Mesenteric fat pad (tissue), 1 donor: ENCODE data around the gene ANXA7. TPM values are rescaled to one million over a fixed set of nuclear protein-coding genes. Genes with fewer than 3 reads are reported as not detected.

Experiments
- DNase-seq: peaks from one replicate; pipeline ENCODE4 v3.0.0-alpha.2; 2020; ENCODE audit warnings: low spot score
- long read RNA-seq: library from polyadenylated mRNA; unstranded; transcript quantifications from one replicate; pipeline ENCODE4 v2.0.0, GENCODE V29; 2020
- total RNA-seq: library from RNA; stranded (reverse); fragmentation: NEBNext Ultra II Directional; extraction: Animal tissue kit (Norgen Biotek cat#: 25700); gene quantifications from one replicate; pipeline ENCODE4 v1.2.1, GENCODE V29; 2021
- donor health status: DM: yes; HTN: yes; CAD: no.

The ANXA7 gene
- total RNA-seq, result 146 TPM
- long read RNA-seq, transcript ANXA7-201 (14 exons, 2,174 nt), result minor isoform, 5 of 817 reads
- long read RNA-seq, transcript ANXA7-202 (13 exons, 2,452 nt), result major isoform, 599 of 817 reads
- long read RNA-seq, partial matches to known transcripts, result 127 of 817 reads
- long read RNA-seq, other reads (novel, unspliced or antisense), result 86 of 817 reads

GRCh38 chr10:73413528-73414229 lies at the start of gene ANXA7:
ANXA7 (minus strand) TSS chr10:73414058; CDS start chr10:73400856, 13,202 bp downstream.
- peak; percentile 96 for DNase-seq

GRCh38 chr10:73460897-73461296 lies 47.0 kb upstream of the ANXA7 start:
- no peak for DNase-seq

DNA sequence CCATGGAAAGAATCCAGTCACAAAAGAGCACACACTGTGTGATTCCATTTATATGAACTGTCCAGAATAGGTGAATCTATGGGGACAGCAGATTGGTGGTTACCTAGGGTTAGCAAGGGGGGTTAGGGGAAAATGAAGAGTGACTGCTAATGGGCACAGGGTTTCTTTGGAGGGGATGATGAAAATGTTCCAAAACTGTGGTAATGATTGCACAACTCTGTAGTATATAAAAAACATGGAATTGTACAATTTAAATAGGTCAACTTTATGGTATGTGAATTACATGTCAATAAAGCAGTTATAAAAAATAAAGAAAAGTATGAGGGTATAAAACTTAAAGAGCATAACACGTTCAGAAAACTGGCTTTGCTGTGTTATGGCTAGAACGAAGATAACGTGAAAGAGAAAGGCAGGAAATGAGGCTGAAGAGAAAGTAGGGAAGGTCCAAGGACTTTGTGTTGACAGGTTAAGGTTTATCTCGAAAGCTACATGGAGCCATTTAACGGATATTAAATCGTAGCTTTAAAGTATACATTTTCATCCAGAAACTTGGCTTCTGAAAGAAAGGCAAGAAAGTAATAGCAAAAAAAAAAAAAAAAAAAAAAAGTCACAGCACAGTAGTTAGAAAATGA lies 45.9 kb upstream of the ANXA7 start:
- DNase-seq, result no peak

GRCh38 chr10:73456187-73456890 lies 42.5 kb upstream of the ANXA7 start:
- no peak for DNase-seq

GRCh38 chr10:73449113-73449512 lies 35.3 kb upstream of the ANXA7 start:
- DNase-seq, result no peak

DNA sequence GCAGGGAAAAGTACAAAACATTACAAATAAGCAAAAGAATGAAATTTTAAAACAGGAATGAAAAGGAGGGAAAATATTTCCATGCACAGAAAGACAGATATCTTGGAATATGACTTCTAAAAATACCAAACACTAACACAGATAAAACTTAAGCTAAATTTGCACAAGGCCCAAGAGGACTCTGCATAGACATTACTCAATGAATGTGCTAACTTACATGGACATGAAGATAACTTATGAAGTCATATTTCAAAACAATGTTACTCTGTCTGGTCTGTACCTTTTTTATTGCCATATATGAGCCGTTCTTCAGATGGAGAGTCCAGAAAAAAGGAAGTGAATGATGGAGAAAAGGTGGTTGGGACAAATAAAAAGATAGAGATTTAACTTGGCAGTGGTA lies 34.5 kb upstream of the ANXA7 start:
- DNase-seq, result no peak

DNA sequence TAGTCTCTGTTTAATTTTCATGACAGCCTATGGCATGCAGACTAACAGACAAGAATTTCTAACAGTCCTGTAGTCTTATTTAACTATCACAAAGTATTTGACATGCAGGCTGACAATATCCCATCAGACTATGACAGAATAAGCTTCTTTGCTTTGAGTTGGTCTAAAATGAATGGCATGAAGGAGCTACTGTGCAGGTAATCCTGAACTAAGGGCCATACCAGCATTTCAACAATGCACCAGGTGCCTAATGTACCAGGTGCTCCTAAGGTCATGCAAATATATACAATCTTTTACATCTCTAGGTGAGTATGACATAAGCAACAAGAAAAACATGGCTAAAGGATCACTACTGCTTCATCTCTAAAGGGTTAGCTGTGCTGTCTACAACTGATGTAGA lies 33.1 kb upstream of the ANXA7 start:
- no peak for DNase-seq

DNA sequence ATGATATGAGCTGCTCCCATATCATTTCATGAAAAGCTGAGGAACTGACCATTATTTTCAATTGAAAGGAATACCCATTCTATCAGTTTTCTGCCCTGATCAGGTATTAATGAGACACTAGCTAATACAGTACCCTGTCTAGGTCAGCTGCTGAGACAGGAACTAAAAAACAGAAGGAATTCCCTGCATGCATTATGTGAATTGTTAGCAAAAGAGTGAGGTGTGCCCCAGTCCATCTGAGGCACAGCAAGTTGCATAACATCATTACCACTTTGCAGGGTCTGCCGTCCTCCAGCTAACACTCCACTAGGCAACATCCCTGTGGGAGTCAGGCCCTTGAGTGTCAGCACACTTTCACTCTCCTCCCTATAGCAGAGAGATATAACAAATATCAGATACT lies 30.6 kb upstream of the ANXA7 start:
- no peak for DNase-seq

GRCh38 chr10:73439605-73440312 lies 25.9 kb upstream of the ANXA7 start:
- no peak for DNase-seq

GRCh38 chr10:73439055-73439454 lies 25.2 kb upstream of the ANXA7 start:
- no peak for DNase-seq

GRCh38 chr10:73433538-73433867 lies 19.6 kb upstream of the ANXA7 start, which contains the start of gene MSS51:
MSS51 (minus strand) TSS chr10:73433561; CDS start chr10:73428284, 5,277 bp downstream.
- no peak for DNase-seq

GRCh38 chr10:73432646-73433537 lies 19.0 kb upstream of the ANXA7 start:
- no peak for DNase-seq

- no peak for DNase-seq
Measured at GRCh38 chr10:73426318-73426717, 12.5 kb upstream of the ANXA7 start.

DNA sequence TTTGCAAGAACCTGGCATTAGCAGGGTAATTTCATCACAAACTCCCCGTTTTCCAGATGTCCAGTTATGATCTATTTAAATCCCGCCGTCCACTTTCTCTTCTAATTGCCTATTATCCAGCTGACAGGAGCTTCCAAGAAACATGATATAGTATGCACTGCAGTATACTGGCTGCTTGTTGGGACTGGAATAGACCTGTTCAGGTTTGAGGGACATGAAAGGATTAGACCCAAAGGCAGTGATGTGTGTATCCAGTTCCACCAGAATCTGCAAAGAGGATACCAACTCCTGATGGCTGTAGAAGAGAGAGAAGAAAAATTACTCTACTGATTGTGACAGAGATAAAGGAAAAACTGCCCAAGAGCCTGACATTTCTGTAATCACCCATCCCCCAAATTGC lies 10.6 kb upstream of the ANXA7 start:
- DNase-seq, result no peak

GRCh38 chr10:73423309-73423708 lies 9.5 kb upstream of the ANXA7 start:
- DNase-seq, result no peak

DNA sequence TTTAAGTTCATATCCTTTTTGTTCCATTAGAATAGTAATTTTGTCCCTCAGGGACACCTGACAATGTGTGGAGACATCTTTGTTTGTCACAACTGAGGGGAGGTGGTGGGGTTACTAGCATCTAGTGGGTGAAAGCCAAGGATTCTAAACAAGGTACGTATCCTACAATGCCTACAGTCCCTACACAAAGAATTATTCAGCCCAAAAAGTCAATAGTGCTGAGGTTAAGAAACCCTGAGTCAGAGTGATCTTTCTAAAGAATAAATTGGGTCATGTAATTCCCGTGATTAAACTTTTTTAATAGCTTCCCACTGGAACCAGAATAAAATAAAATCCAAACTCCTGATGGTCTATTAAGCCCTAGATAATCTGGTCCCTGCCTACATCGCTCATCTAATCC lies 2.7 kb upstream of the ANXA7 start:
- no peak for DNase-seq

DNA sequence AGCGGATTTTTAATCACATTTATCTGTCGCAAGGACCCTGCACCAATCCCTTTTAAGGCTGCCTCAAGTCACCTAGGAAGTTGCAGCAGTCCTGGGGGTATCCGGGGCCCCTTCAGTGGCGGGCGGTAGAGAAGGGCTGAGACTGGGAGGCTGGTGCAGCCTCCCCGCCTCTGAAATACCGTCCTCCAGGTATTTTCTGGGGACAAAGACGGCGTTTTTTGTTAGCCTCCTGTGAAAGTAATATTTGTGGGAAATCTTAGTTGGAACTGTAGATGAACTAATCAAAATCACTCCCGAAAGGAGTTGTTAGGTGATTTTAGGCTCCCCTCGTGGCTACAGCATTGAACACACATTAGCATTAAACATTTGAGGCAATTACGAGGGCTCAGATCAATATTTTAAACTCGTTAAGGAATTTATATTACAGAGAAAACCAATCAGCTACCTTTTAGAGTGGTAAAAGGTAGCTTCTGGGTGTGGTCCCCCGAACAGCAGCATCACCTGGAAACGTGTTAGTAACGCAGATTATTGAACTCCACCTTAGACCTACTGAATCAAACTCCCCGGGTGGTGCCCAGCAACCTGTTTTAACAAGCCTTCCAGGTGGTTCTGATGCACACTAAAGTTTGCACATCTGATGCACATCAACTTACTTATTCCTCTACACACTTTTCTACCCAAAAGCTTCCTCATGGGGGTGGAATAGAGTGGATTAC lies 530 bp upstream of the ANXA7 start:
- DNase-seq, result no peak

DNA sequence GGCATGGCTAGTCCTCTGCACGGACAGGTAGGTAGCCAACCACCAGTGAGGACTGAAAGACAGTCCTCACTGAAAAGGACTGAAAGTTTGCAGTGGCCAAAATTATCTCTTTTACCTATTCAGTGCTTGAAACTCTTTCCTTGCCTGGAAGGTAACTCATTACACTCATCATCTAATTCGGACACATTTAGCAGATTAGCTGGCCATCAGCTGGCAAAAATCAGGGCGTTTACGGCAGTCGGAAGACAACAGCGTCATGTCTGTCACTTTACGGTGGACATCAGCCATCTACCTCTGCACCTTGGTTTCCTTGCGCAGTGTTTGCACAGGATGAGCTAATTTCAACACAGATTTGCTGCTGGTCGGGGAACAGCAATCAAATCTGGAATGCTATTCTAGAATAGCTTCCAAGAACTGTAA lies 740 bp downstream of the ANXA7 start:
- no peak for DNase-seq

DNA sequence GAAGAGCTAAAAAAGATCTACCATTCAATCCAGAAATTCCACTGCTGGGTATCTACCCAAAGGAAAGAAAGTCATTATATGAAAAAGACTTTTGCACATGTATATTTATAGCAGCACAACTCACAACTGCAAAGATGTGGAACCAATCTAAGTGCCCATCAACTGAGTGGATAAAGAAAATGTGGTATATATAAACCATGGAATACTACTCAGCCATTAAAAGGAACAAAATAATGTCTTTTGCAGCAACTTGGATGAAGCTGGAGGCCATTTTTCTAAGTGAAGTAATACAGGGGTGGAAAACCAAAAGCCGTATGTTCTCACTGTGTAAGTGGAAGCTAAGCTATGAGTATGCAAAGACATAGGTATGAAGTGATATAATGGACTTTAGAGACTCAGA lies 3.0 kb downstream of the ANXA7 start:
- no peak for DNase-seq
